ENCODE data around the gene FBXW4. TPM values are rescaled to one million over a fixed set of nuclear protein-coding genes. Genes with fewer than 3 reads are reported as not detected.

The FBXW4 gene
- total RNA-seq, 1 donor from 2014 or later = 70.7 TPM

DNA sequence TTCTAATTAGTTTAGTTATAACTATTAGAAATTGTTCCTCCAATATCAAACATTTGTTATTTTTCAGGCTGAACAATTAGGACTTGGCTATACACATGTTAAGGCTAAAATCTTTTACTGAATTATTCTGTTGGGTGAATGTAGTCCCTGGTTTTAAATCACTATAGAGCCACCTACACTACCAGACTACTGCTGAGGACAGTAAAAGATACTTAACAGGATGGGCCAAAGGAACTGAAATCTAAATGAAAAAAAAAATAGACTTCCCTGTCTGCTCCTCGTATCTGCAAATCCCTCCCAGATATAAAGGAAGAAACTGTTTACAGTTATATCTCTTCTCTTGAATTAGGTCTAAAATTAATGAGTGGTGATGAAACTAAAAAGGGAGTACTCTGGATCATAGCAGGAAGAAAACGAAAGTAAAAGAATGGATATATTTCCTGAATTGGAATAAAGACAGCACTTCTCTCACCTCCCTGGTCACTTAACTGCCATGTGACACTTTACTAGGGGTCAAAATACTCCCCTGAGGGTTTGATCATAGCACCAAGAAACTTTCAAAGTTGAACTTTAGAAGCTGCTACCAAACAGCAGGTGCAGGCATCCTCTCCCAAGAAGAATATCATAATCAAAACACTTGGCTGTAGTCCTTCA lies 12.7 kb downstream of the FBXW4 start:
- TF ChIP-seq, protein P1, sequence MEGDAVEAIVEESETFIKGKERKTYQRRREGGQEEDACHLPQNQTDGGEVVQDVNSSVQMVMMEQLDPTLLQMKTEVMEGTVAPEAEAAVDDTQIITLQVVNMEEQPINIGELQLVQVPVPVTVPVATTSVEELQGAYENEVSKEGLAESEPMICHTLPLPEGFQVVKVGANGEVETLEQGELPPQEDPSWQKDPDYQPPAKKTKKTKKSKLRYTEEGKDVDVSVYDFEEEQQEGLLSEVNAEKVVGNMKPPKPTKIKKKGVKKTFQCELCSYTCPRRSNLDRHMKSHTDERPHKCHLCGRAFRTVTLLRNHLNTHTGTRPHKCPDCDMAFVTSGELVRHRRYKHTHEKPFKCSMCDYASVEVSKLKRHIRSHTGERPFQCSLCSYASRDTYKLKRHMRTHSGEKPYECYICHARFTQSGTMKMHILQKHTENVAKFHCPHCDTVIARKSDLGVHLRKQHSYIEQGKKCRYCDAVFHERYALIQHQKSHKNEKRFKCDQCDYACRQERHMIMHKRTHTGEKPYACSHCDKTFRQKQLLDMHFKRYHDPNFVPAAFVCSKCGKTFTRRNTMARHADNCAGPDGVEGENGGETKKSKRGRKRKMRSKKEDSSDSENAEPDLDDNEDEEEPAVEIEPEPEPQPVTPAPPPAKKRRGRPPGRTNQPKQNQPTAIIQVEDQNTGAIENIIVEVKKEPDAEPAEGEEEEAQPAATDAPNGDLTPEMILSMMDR (IDR thresholded peaks at IDR 0.05; ENCODE audit: unreplicated experiment) = no peak
- H3K4me1 Mint-ChIP-seq (ENCODE audit: low read depth) = peaks cover 19% of the 10 kb centered on the region
- H3K27ac Mint-ChIP-seq = no peak overlapping the region
- H3K27me3 Mint-ChIP-seq = no peaks in the 10 kb centered on the region
- no peak overlapping the region for H3K4me3 Mint-ChIP-seq (ENCODE audit: low read depth)
- DNase-seq (ENCODE audit: low spot score, unreplicated experiment) = no peak
- peaks cover 5% of the 10 kb centered on the region for H3K9me3 Mint-ChIP-seq (ENCODE audit: low read depth)
- H3K36me3 Mint-ChIP-seq (ENCODE audit: insufficient read depth) = peaks cover 6% of the 10 kb centered on the region

DNA sequence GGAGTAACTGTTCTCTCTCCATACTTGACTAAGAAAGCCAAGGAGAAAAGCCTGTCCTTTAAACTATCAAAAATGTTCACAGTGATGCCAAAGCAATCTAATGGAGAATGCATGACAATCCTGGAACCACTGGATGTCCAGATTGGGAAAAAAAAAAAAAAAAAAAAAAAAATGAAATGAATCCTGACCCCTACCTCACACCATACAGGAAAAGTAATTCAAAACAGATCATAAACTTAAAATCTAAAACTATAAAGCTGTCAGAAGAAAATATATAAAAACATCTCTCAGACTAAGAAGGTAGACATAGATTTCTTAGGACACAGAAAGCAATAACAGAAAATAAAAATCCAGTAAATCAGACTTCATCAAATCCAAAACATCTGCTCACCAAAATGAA lies 18.4 kb downstream of the FBXW4 start:
- Mint-ChIP-seq H3K27me3 (no peaks in the 10 kb centered on the region), H3K36me3 (ENCODE audit: insufficient read depth) (peaks cover 32% of the 10 kb centered on the region), H3K4me1 (ENCODE audit: low read depth) (no peaks in the 10 kb centered on the region), H3K9me3 (ENCODE audit: low read depth) (peaks cover 18% of the 10 kb centered on the region), H3K27ac (no peak overlapping the region), H3K4me3 (ENCODE audit: low read depth) (no peak overlapping the region)
- no peak for DNase-seq (ENCODE audit: low spot score, unreplicated experiment)
- TF ChIP-seq, protein P1 (IDR thresholded peaks at IDR 0.05; ENCODE audit: unreplicated experiment) = no peak

DNA sequence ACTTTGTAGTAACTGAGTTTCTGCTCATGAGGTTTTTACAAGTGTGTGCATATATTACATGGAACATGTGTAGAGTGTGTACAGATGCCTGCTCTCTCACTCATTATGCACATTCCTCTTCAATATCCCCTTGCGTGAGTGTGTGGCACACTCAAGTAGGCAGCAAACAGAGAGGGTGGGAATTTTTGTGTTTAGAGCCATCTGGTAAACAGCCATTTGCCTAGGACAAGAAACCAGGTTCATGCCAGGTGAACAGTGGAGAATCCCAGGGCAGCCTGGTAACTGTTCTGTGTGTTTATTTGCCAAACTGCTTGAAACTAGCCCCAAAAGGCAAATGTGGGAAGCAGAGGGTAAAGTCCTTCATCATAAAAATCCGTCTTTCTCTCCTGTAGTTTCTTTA lies 19.9 kb downstream of the FBXW4 start:
- Mint-ChIP-seq H3K4me1 (ENCODE audit: low read depth) (no peaks in the 10 kb centered on the region), H3K27me3 (no peaks in the 10 kb centered on the region), H3K9me3 (ENCODE audit: low read depth) (peaks cover 18% of the 10 kb centered on the region), H3K27ac (no peak overlapping the region), H3K4me3 (ENCODE audit: low read depth) (no peak overlapping the region), H3K36me3 (ENCODE audit: insufficient read depth) (peaks cover 40% of the 10 kb centered on the region)
- TF ChIP-seq, protein P1 (IDR thresholded peaks at IDR 0.05; ENCODE audit: unreplicated experiment) = no peak
- no peak for DNase-seq (ENCODE audit: low spot score, unreplicated experiment)

DNA sequence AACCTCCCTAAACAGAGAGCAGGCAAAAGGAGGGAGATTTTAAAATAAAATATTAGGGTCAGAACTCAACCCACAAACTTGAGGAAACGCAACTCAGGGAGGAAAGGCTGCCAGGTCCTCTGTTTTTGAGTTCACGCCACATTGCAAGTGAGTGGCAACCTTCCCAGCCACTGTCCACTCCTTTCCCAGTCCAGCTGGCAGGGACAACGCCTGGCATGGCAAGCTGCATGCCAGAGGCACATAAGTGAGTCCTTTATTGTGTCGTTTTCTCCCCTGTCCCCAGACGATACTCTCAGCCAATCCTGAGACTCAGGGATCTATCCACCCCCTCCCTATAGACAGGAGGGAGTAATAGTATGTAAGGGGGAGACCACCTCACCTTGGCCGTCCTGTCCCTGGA lies 22.4 kb downstream of the FBXW4 start:
- H3K9me3 Mint-ChIP-seq (ENCODE audit: low read depth) = peaks cover 14% of the 10 kb centered on the region
- no peak for DNase-seq (ENCODE audit: low spot score, unreplicated experiment)
- H3K27me3 Mint-ChIP-seq = no peaks in the 10 kb centered on the region
- no peak overlapping the region for H3K27ac Mint-ChIP-seq
- H3K36me3 Mint-ChIP-seq (ENCODE audit: insufficient read depth) = peaks cover 37% of the 10 kb centered on the region
- TF ChIP-seq, protein P1 (IDR thresholded peaks at IDR 0.05; ENCODE audit: unreplicated experiment) = no peak
- H3K4me3 Mint-ChIP-seq (ENCODE audit: low read depth) = no peak overlapping the region
- peaks cover 6% of the 10 kb centered on the region for H3K4me1 Mint-ChIP-seq (ENCODE audit: low read depth)

DNA sequence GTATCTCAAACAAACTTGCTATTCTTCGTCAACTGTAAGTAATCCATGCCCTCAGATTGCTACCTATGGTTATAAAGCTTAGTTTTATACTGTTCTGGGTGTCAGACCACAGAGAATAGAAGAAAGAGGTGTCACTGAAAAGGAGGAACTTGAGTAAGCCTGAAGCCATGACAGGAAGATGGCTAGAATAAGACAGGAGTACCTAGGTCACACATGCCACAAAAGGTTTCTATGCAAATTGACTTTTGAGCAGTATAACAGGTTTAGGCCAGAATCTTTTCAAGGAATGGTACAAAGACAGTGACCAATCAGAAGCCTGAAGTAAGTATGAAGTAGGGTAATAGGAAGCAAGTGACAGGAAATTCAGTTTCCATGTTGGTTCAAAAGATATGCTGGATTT lies 23.5 kb downstream of the FBXW4 start:
- H3K4me3 Mint-ChIP-seq (ENCODE audit: low read depth) = no peak overlapping the region
- DNase-seq (ENCODE audit: low spot score, unreplicated experiment) = no peak
- peaks cover 8% of the 10 kb centered on the region for H3K4me1 Mint-ChIP-seq (ENCODE audit: low read depth)
- TF ChIP-seq, protein P1 (IDR thresholded peaks at IDR 0.05; ENCODE audit: unreplicated experiment) = no peak
- peaks cover 28% of the 10 kb centered on the region for H3K36me3 Mint-ChIP-seq (ENCODE audit: insufficient read depth)
- H3K9me3 Mint-ChIP-seq (ENCODE audit: low read depth) = peaks cover 4% of the 10 kb centered on the region
- no peaks in the 10 kb centered on the region for H3K27me3 Mint-ChIP-seq
- H3K27ac Mint-ChIP-seq = no peak overlapping the region

All from progenitor cell of endocrine pancreas (in vitro differentiated cells).